IPS-11a (cell line): ENCODE data around the gene VGF.
"Not testable (repeated sequence)": the region's sequence is repeated elsewhere in the genome, so short reads cannot be mapped to it uniquely, and the experiment has no call there.

Experiments
- H3K4me3 ChIP-seq: one replicate; pipeline ENCODE4 v1.5.1; 2013; ENCODE audit warnings: low read depth, low read length, control low read depth

Gene VGF

GRCh38 chr7:101120315-101120714 is 45.1 kb downstream of the VGF start:
- H3K4me3 ChIP-seq, result no peak overlapping the region

GRCh38 chr7:101119876-101120275 is 45.5 kb downstream of the VGF start:
- no peak overlapping the region for H3K4me3 ChIP-seq

GRCh38 chr7:101118856-101119255 is 46.5 kb downstream of the VGF start:
- no peak overlapping the region for H3K4me3 ChIP-seq

GRCh38 chr7:101116898-101117297 is 48.5 kb downstream of the VGF start:
- H3K4me3 ChIP-seq, result no peak overlapping the region

GRCh38 chr7:101115215-101115614 is 50.2 kb downstream of the VGF start:
- no peak overlapping the region for H3K4me3 ChIP-seq

GRCh38 chr7:101114492-101114891 is 50.9 kb downstream of the VGF start:
- no peak overlapping the region for H3K4me3 ChIP-seq

- H3K4me3 ChIP-seq, result no peak overlapping the region
These were observed 51.5 kb downstream of the VGF start for GRCh38 chr7:101113836-101114235.

GRCh38 chr7:101113140-101113539 is 52.2 kb downstream of the VGF start:
- not testable (repeated sequence) for H3K4me3 ChIP-seq
